Measurements from ENCODE around the gene FGFBP1. TPM values are rescaled to one million over a fixed set of nuclear protein-coding genes. Genes with fewer than 3 reads are reported as not detected.

FGFBP1 gene
- total and polyA plus RNA-seq, 4 donors, result 7.1 to 45.7 (median 19.7) TPM; not detected in 1

GRCh38 chr4:15929540-15929939 is 9.0 kb downstream of the FGFBP1 start:
- Histone ChIP-seq H3K9ac (ENCODE audit: insufficient read depth in 1 of 2, low read length in 2 of 2) (no peak overlapping the region), H3K4me3 (no peak overlapping the region), H3K9me3 (ENCODE audit: control insufficient read depth in 4 of 4, insufficient read depth in 3 of 4, low read length in 3 of 4) (peaks cover 0 to 2% (median 0%) of the 10 kb centered on the region in 4 donors), H3K27ac (ENCODE audit: low read depth in 1 of 2, low read length in 1 of 2) (no peak overlapping the region), H3K4me1 (ENCODE audit: control insufficient read depth in 5 of 5, insufficient read depth in 5 of 5, low read length in 5 of 5) (no peaks in the 10 kb centered on the region), H3K36me3 (ENCODE audit: control insufficient read depth in 4 of 4, insufficient read depth in 4 of 4, low read length in 4 of 4) (no peaks in the 10 kb centered on the region), H3K27me3 (ENCODE audit: control insufficient read depth in 3 of 3, insufficient read depth in 3 of 3, low read length in 2 of 3) (peaks cover 0 to 2% (median 0%) of the 10 kb centered on the region in 3 donors)
- WGBS, 2 donors, result 72 to 78% methylated on average over 3 of the region's 3 CpGs
- no peak for TF ChIP-seq CTCF (IDR thresholded peaks at IDR 0.05; ENCODE audit: control extremely low read depth, extremely low read depth)
- no peak for DNase-seq
- ATAC-seq (ENCODE audit: insufficient read depth, low FRiP score), result no peak

GRCh38 chr4:15928883-15929282 is 9.7 kb downstream of the FGFBP1 start:
- WGBS, 2 donors, result 74 to 77% methylated on average over 5 of the region's 5 CpGs
- H3K4me1 ChIP-seq (ENCODE audit: control insufficient read depth in 5 of 5, insufficient read depth in 5 of 5, low read length in 5 of 5), result no peaks in the 10 kb centered on the region
- H3K27me3 ChIP-seq (ENCODE audit: control insufficient read depth in 3 of 3, insufficient read depth in 3 of 3, low read length in 2 of 3), result peaks cover 0 to 2% (median 0%) of the 10 kb centered on the region in 3 donors
- no peak for TF ChIP-seq CTCF (IDR thresholded peaks at IDR 0.05; ENCODE audit: control extremely low read depth, extremely low read depth)
- ATAC-seq (ENCODE audit: insufficient read depth, low FRiP score), result no peak
- no peaks in the 10 kb centered on the region for H3K36me3 ChIP-seq (ENCODE audit: control insufficient read depth in 4 of 4, insufficient read depth in 4 of 4, low read length in 4 of 4)
- no peak overlapping the region for H3K27ac ChIP-seq (ENCODE audit: low read depth in 1 of 2, low read length in 1 of 2)
- H3K4me3 ChIP-seq, result no peak overlapping the region
- no peak overlapping the region for H3K9ac ChIP-seq (ENCODE audit: insufficient read depth in 1 of 2, low read length in 2 of 2)
- H3K9me3 ChIP-seq (ENCODE audit: control insufficient read depth in 4 of 4, insufficient read depth in 3 of 4, low read length in 3 of 4), result peaks cover 0 to 2% (median 0%) of the 10 kb centered on the region in 4 donors
- no peak for DNase-seq

GRCh38 chr4:15926486-15926885 is 12.1 kb downstream of the FGFBP1 start:
- TF ChIP-seq CTCF (IDR thresholded peaks at IDR 0.05; ENCODE audit: control extremely low read depth, extremely low read depth), result no peak
- no peaks in the 10 kb centered on the region for H3K4me1 ChIP-seq (ENCODE audit: control insufficient read depth in 5 of 5, insufficient read depth in 5 of 5, low read length in 5 of 5)
- H3K27me3 ChIP-seq (ENCODE audit: control insufficient read depth in 3 of 3, insufficient read depth in 3 of 3, low read length in 2 of 3), result peaks cover 0 to 2% (median 0%) of the 10 kb centered on the region in 3 donors
- no peak for ATAC-seq (ENCODE audit: insufficient read depth, low FRiP score)
- H3K36me3 ChIP-seq (ENCODE audit: control insufficient read depth in 4 of 4, insufficient read depth in 4 of 4, low read length in 4 of 4), result no peaks in the 10 kb centered on the region
- DNase-seq, result no peak
- H3K9me3 ChIP-seq (ENCODE audit: control insufficient read depth in 4 of 4, insufficient read depth in 3 of 4, low read length in 3 of 4), result peaks cover 0 to 2% (median 0%) of the 10 kb centered on the region in 4 donors
- H3K4me3 ChIP-seq, result no peak overlapping the region
- 64 to 84% methylated on average over 7 of the region's 7 CpGs for WGBS, 2 donors
- no peak overlapping the region for H3K9ac ChIP-seq (ENCODE audit: insufficient read depth in 1 of 2, low read length in 2 of 2)
- no peak overlapping the region for H3K27ac ChIP-seq (ENCODE audit: low read depth in 1 of 2, low read length in 1 of 2)

- ATAC-seq (ENCODE audit: insufficient read depth, low FRiP score), result no peak
- no peak overlapping the region for H3K4me3 ChIP-seq
- H3K9me3 ChIP-seq (ENCODE audit: control insufficient read depth in 4 of 4, insufficient read depth in 3 of 4, low read length in 3 of 4), result peaks cover 0 to 2% (median 0%) of the 10 kb centered on the region in 4 donors
- DNase-seq, result no peak
- TF ChIP-seq CTCF (IDR thresholded peaks at IDR 0.05; ENCODE audit: control extremely low read depth, extremely low read depth), result no peak
- no peak overlapping the region for H3K9ac ChIP-seq (ENCODE audit: insufficient read depth in 1 of 2, low read length in 2 of 2)
- H3K27me3 ChIP-seq (ENCODE audit: control insufficient read depth in 3 of 3, insufficient read depth in 3 of 3, low read length in 2 of 3), result peaks cover 0 to 2% (median 0%) of the 10 kb centered on the region in 3 donors
- no peaks in the 10 kb centered on the region for H3K36me3 ChIP-seq (ENCODE audit: control insufficient read depth in 4 of 4, insufficient read depth in 4 of 4, low read length in 4 of 4)
- no peaks in the 10 kb centered on the region for H3K4me1 ChIP-seq (ENCODE audit: control insufficient read depth in 5 of 5, insufficient read depth in 5 of 5, low read length in 5 of 5)
- WGBS, 2 donors, result 64 to 77% methylated on average over 3 of the region's 3 CpGs
- H3K27ac ChIP-seq (ENCODE audit: low read depth in 1 of 2, low read length in 1 of 2), result no peak overlapping the region
These were observed 12.7 kb downstream of the FGFBP1 start for GRCh38 chr4:15925830-15926229.
